ENCODE measurements around the gene TMEM231.
"Not testable (repeated sequence)": the region's sequence is repeated elsewhere in the genome, so short reads cannot be mapped to it uniquely, and the experiment has no call there.

GRCh38 chr16:75501820-75502219 lies 54.2 kb downstream of the TMEM231 start:
- not testable (repeated sequence) for TF ChIP-seq CTCF (IDR thresholded peaks at IDR 0.05 in 4 of 5, conservative IDR thresholded peaks at IDR 0.05 in 1 of 5); POLR2A (IDR thresholded peaks at IDR 0.05)
